SK-N-SH treated with all-trans-retinoic acid at 6 μM for 48 hours (cell line): ENCODE data around the gene SARS2.
"Not testable (repeated sequence)": the region's sequence is repeated elsewhere in the genome, so short reads cannot be mapped to it uniquely, and the experiment has no call there.

Experiments used
- BACH2 ChIP-seq: fragments of 250-450 bp; sonication (Bioruptor Pico); IDR thresholded peaks from 2 replicates; pipeline ENCODE4 v1.9.0; 2021; ENCODE audit warnings: mild to moderate bottlenecking, borderline replicate concordance
- OSR1 ChIP-seq: fragments of 250-450 bp; sonication (Bioruptor Pico); IDR thresholded peaks from 2 replicates; pipeline ENCODE4 v1.8.0; 2022; ENCODE audit warnings: moderate library complexity, mild to moderate bottlenecking, inconsistent platforms
- PATZ1 ChIP-seq: fragments of 250-450 bp; sonication (Bioruptor Pico); IDR thresholded peaks from 2 replicates; pipeline ENCODE4 v1.8.0; 2020; ENCODE audit warnings: mild to moderate bottlenecking, moderate library complexity, borderline replicate concordance
- RARB ChIP-seq: fragments of 250-450 bp; sonication (Bioruptor Pico); IDR thresholded peaks from 2 replicates; pipeline ENCODE4 v1.8.0; 2021; ENCODE audit warnings: mild to moderate bottlenecking, moderate library complexity
- SNAI2 ChIP-seq: fragments of 250-450 bp; sonication (Bioruptor Pico); IDR thresholded peaks from 2 replicates; pipeline ENCODE4 v1.5.0; 2020; ENCODE audit warnings: mild to moderate bottlenecking, moderate library complexity
- ZNF565 ChIP-seq: fragments of 450-650 bp; formaldehyde crosslinking; conservative IDR thresholded peaks from 2 replicates; pipeline ENCODE4 v1.5.0; 2020; ENCODE audit warnings: low read depth, mild to moderate bottlenecking, moderate library complexity
- ZNF70 ChIP-seq: fragments of 450-650 bp; formaldehyde crosslinking; IDR thresholded peaks from 2 replicates; pipeline ENCODE4 v1.5.0; 2020; ENCODE audit warnings: mild to moderate bottlenecking, moderate library complexity

- not testable (repeated sequence) for TF ChIP-seq OSR1; ZNF70 (CRISPR knock-in tag); PATZ1 (CRISPR knock-in tag); ZNF565 (CRISPR knock-in tag); RARB; SNAI2 (CRISPR knock-in tag); BACH2 (CRISPR knock-in tag)
Observed at GRCh38 chr19:38884691-38885090, 45.9 kb downstream of the SARS2 start.
